ENCODE measurements around the gene SPEG.

GRCh38 chr2:219513787-219514186 lies 79.1 kb downstream of the SPEG start:
- no peak for TF ChIP-seq CTCF (conservative IDR thresholded peaks at IDR 0.05; ENCODE audit: low read depth in 2 of 2)
- TF ChIP-seq EZH2 (IDR thresholded peaks at IDR 0.05; ENCODE audit: low read depth, unreplicated experiment) = no peak
- TF ChIP-seq STAT1 (IDR thresholded peaks at IDR 0.05; ENCODE audit: unreplicated experiment) = no peak
- TF ChIP-seq CREB1 (CRISPR knock-in tag; IDR thresholded peaks at IDR 0.05; ENCODE audit: low read depth) = no peak
- TF ChIP-seq EZH2phosphoT487 (IDR thresholded peaks at IDR 0.05; ENCODE audit: unreplicated experiment) = no peak
- no peak for TF ChIP-seq JUNB (IDR thresholded peaks at IDR 0.05; ENCODE audit: unreplicated experiment)
- TF ChIP-seq REST (IDR thresholded peaks at IDR 0.05; ENCODE audit: unreplicated experiment) = no peak
- TF ChIP-seq POLR2AphosphoS5 (IDR thresholded peaks at IDR 0.05; ENCODE audit: low read depth) = no peak
- TF ChIP-seq ZNF114 (CRISPR knock-in tag; IDR thresholded peaks at IDR 0.05) = no peak

Measured in GM23338 (cell line).